ENCODE results near the gene DNAL4. TPM values are rescaled to one million over a fixed set of nuclear protein-coding genes. Genes with fewer than 3 reads are reported as not detected.
"Not testable (repeated sequence)": the region's sequence is repeated elsewhere in the genome, so short reads cannot be mapped to it uniquely, and the experiment has no call there.

Gene DNAL4
- total RNA-seq, 1 experiment from 2014 or later, result 6.9 TPM

- DNase-seq (ENCODE audit: low read depth), result no peak
Observed at GRCh38 chr22:38827510-38827909, 33.6 kb upstream of the DNAL4 start.

- DNase-seq (ENCODE audit: low read depth), result no peak
Observed at GRCh38 chr22:38826801-38827200, 32.9 kb upstream of the DNAL4 start.

GRCh38 chr22:38826386-38826785, 32.4 kb upstream of the DNAL4 start:
- DNase-seq (ENCODE audit: low read depth), result no peak

GRCh38 chr22:38824585-38824984, 30.6 kb upstream of the DNAL4 start:
- DNase-seq (ENCODE audit: low read depth), result peak; percentile 54

- DNase-seq (ENCODE audit: low read depth), result no peak
Observed at GRCh38 chr22:38823637-38824036, 29.7 kb upstream of the DNAL4 start.

- DNase-seq (ENCODE audit: low read depth), result no peak
Observed at GRCh38 chr22:38823076-38823475, 29.1 kb upstream of the DNAL4 start.

- DNase-seq (ENCODE audit: low read depth), result no peak
Observed at GRCh38 chr22:38820020-38820419, 26.1 kb upstream of the DNAL4 start.

- DNase-seq (ENCODE audit: low read depth), result no peak
Observed at GRCh38 chr22:38819387-38819940, 25.5 kb upstream of the DNAL4 start.

GRCh38 chr22:38817196-38817595, 23.3 kb upstream of the DNAL4 start:
- DNase-seq (ENCODE audit: low read depth), result no peak

GRCh38 chr22:38815842-38816241, 21.9 kb upstream of the DNAL4 start:
- DNase-seq (ENCODE audit: low read depth), result no peak

GRCh38 chr22:38811241-38811640, 17.3 kb upstream of the DNAL4 start:
- DNase-seq (ENCODE audit: low read depth), result no peak

GRCh38 chr22:38805041-38805593, 11.2 kb upstream of the DNAL4 start:
- DNase-seq (ENCODE audit: low read depth), result not testable (repeated sequence)

- peak; percentile 82 for DNase-seq (ENCODE audit: low read depth)
Observed at GRCh38 chr22:38802671-38803121, 8.8 kb upstream of the DNAL4 start.

- peak; percentile 64 for DNase-seq (ENCODE audit: low read depth)
Observed at GRCh38 chr22:38799265-38800002, 5.5 kb upstream of the DNAL4 start.

GRCh38 chr22:38798496-38798895, 4.6 kb upstream of the DNAL4 start:
- no peak for DNase-seq (ENCODE audit: low read depth)

GRCh38 chr22:38796262-38796957, 2.5 kb upstream of the DNAL4 start:
- peak; percentile 26 for DNase-seq (ENCODE audit: low read depth)

- no peak for DNase-seq (ENCODE audit: low read depth)
Observed at GRCh38 chr22:38795569-38795968, 1.6 kb upstream of the DNAL4 start.

GRCh38 chr22:38793317-38793716, 626 bp downstream of the DNAL4 start:
- no peak for DNase-seq (ENCODE audit: low read depth)

- DNase-seq (ENCODE audit: low read depth), result peak; percentile 32
Observed at GRCh38 chr22:38792833-38793232, 1.1 kb downstream of the DNAL4 start.

- DNase-seq (ENCODE audit: low read depth), result no peak
Observed at GRCh38 chr22:38789606-38790005, 4.3 kb downstream of the DNAL4 start.

GRCh38 chr22:38788846-38789245, 5.1 kb downstream of the DNAL4 start:
- DNase-seq (ENCODE audit: low read depth), result no peak

Measured in HT1080 (cell line).